Prostate gland (tissue), 2 donors: ENCODE results near the gene RSPH3. TPM values are rescaled to one million over a fixed set of nuclear protein-coding genes. Genes with fewer than 3 reads are reported as not detected.

Experiments
- DNase-seq: peaks from one replicate; pipeline ENCODE4 v3.0.0-alpha.2; 2019; ENCODE audit warnings: low spot score
- H3K27ac ChIP-seq, 2 donors: fragments of 200-600 bp; sonication (generic); 2 replicates each; pipeline ENCODE4 v1.5.1; 2017 to 2019
- H3K27me3 ChIP-seq: fragments of 200-600 bp; sonication (generic); replicated peaks from 2 replicates; pipeline ENCODE4 v1.5.1; 2019; ENCODE audit not compliant: insufficient read depth
- H3K36me3 ChIP-seq, 2 donors: fragments of 200-600 bp; sonication (generic); 1 replicate in 1 of 2; 2 replicates in 1 of 2; pipeline versions ENCODE4 v1.5.1 to v1.8.1; 2017 to 2019
- H3K4me1 ChIP-seq: fragments of 200-600 bp; sonication (generic); replicated peaks from 2 replicates; pipeline ENCODE4 v1.5.1; 2019
- H3K4me3 ChIP-seq, 2 donors: fragments of 200-600 bp; sonication (generic); 2 replicates each; pipeline ENCODE4 v1.5.1; 2017 to 2019
- H3K9me3 ChIP-seq: fragments of 200-600 bp; sonication (generic); 2 replicates; pipeline ENCODE4 v1.5.1; 2017
- POLR2A ChIP-seq: fragments of 450-650 bp; IDR thresholded peaks from one replicate; pipeline ENCODE4 v1.6.1; 2016; ENCODE audit warnings: antibody characterized with exemption, mild to moderate bottlenecking
- POLR2AphosphoS5 ChIP-seq: sonication (generic); formaldehyde crosslinking; IDR thresholded peaks from one replicate; pipeline ENCODE4 v1.6.1; 2017; ENCODE audit warnings: antibody characterized with exemption
- WGBS: methylation state at CpG from one replicate; pipeline ENCODE4 v1.1.5; 2018; 5-methylcytosine and 5-hydroxymethylcytosine counted together
- intact Hi-C: fragments of 100-400 bp; cut with DNase I; formaldehyde crosslinking; loops from one replicate; pipeline ENCODE4 v1.14.2; 2022
- total RNA-seq, 2 donors: library from RNA; depleted of rRNA; stranded (reverse); fragments of >200 nt; gene quantifications; one replicate each; pipeline ENCODE4 v1.1.0, GENCODE V29; 2016
- TF ChIP-seq, protein P1 (sequence below), 4 experiments: fragments of 200-600 bp in 2 of 4; fragments of 450-650 bp in 2 of 4; sonication (generic) in 2 of 4; IDR thresholded peaks; 1 replicate in 3 of 4; 2 replicates in 1 of 4; pipeline ENCODE4 v1.5.1; 2016 to 2019; ENCODE audit warnings: antibody characterized with exemption in 4 of 4, mild to moderate bottlenecking in 2 of 4, moderate library complexity in 2 of 4

The RSPH3 gene
- total RNA-seq, 2 donors from 2014 or later: 18.7 to 19.4 TPM

DNA sequence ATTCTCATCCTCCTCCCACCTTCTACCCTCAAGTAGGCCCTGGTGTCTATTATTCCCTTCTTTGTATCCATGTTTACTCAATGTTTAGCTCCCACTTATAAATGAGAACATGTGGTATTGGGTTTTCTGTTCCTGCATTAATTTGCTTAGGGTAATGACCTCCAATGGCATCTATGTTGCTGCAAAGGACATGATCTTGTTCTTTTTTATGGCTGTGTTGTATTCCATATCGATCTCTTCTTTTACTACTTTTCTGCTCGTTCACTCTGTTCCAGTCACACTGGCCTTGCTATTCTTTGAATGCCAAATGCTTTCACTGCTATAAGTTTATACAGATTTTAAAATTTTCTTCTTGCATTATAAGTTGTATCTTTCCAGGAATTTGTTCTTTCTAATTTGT lies 57.7 kb downstream of the RSPH3 start:
- TF ChIP-seq POLR2A (no peak), POLR2AphosphoS5 (no peak)
- TF ChIP-seq, protein P1, sequence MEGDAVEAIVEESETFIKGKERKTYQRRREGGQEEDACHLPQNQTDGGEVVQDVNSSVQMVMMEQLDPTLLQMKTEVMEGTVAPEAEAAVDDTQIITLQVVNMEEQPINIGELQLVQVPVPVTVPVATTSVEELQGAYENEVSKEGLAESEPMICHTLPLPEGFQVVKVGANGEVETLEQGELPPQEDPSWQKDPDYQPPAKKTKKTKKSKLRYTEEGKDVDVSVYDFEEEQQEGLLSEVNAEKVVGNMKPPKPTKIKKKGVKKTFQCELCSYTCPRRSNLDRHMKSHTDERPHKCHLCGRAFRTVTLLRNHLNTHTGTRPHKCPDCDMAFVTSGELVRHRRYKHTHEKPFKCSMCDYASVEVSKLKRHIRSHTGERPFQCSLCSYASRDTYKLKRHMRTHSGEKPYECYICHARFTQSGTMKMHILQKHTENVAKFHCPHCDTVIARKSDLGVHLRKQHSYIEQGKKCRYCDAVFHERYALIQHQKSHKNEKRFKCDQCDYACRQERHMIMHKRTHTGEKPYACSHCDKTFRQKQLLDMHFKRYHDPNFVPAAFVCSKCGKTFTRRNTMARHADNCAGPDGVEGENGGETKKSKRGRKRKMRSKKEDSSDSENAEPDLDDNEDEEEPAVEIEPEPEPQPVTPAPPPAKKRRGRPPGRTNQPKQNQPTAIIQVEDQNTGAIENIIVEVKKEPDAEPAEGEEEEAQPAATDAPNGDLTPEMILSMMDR (IDR thresholded peaks at IDR 0.05): no peak
- Histone ChIP-seq H3K27ac (no peak overlapping the region), H3K36me3 (no peaks in the 10 kb centered on the region), H3K27me3 (no peaks in the 10 kb centered on the region), H3K9me3 (no peaks in the 10 kb centered on the region), H3K4me1 (no peaks in the 10 kb centered on the region), H3K4me3 (no peak overlapping the region)
- intact Hi-C loops: no loop called here
- 97% methylated on average over 2 of the region's 2 CpGs for WGBS
- DNase-seq: no peak

DNA sequence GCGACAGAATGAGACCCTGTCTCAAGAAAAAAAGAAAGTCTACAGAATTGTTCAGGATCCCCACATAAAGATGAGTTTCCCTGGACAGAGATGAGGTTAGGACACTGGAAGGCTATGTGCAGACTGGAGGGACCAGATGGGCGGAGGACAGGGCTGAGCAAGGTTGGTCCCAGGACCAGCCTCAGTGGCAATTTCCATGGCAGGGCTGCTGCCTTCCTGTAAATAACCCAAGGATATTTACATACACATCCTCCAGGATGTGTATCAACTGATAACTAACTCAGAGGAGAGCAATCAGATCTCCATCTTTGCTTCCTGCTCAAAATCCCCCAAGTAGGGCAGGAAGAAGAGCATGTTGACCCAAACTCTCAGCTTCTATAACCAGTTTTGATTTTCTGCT lies 58.8 kb downstream of the RSPH3 start:
- Histone ChIP-seq H3K27ac (no peak overlapping the region), H3K9me3 (no peaks in the 10 kb centered on the region), H3K4me3 (no peak overlapping the region), H3K27me3 (no peaks in the 10 kb centered on the region), H3K36me3 (no peaks in the 10 kb centered on the region), H3K4me1 (no peaks in the 10 kb centered on the region)
- no peak for DNase-seq
- TF ChIP-seq, protein P1 (IDR thresholded peaks at IDR 0.05): no peak
- no peak for TF ChIP-seq POLR2A
- TF ChIP-seq POLR2AphosphoS5: no peak
- intact Hi-C loops: no loop called here
- 100% methylated on average over 2 of the region's 2 CpGs for WGBS

DNA sequence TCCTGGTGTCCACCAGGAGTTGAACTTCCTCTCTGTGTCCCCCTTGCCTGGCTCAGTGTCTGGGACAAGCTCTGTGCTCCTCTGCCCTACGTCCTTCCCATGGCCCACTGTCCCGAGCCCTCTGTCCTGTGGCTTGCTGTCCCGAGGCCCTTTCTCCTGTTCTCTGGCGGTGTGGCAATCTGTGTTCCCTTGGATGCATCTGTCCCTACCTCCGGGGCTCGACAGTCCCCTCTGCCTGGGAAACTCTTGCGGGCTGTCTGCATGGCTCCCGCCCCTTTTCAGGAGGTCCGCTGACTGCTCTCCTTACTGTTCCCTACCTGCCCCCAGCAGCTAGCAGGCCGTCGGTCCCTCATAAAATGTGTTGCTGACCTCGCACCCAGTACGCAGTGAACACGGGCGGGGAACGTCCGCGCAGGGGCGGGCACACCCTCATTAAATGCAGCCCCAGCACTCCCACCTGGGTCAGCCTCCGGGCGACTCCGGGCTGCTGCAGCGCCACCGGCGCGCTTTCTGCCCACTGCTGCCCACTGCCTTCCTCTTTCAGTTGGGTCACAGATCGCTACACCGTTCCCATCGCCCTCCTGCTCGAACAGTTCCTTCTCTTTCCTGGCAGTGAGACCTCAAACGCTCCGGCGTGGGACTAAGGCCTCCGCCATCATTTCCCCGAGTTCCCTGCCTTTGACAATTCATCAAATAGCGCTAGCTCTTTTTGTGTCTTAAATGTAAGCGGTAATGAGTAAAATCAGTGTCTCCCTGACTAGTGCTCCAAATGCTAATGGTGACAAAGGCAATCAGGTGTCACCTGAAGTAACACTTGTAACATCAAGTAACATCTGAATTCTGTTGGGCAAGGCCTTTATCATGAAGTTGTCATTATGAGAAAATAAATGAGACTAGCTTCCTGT lies 60.5 kb downstream of the RSPH3 start:
- Histone ChIP-seq H3K9me3 (no peaks in the 10 kb centered on the region), H3K4me3 (peak overlapping the region in 1 of 2 donors; percentile 16), H3K4me1 (no peaks in the 10 kb centered on the region), H3K27me3 (no peaks in the 10 kb centered on the region), H3K27ac (no peak overlapping the region), H3K36me3 (no peaks in the 10 kb centered on the region)
- TF ChIP-seq, protein P1 (IDR thresholded peaks at IDR 0.05): no peak
- no peak for TF ChIP-seq POLR2A
- no peak for TF ChIP-seq POLR2AphosphoS5
- DNase-seq: no peak
- intact Hi-C loops: no loop called here
- WGBS: 43% methylated on average over 37 of the region's 37 CpGs

DNA sequence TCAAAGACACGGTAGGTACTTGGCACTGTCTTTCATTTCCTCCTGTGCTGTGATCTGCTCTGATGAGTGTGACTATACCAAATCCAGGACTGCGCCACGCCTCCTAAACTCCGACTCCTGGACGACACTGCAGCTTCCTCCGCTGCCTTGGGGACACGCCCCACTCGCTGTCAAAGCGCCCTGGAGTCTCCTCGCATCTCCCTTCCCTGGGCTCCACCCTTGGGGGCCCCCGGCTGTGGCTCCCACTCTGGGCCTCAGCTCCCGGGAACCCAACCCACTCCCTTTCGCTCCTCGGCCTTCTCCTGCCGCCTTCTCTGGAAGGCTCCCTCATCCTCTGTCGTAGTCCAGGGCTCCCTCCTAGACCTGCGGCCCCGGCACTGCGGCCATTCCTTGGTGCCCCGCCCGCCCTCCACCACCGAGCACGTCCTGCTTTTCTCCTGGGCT lies 61.2 kb downstream of the RSPH3 start:
- H3K36me3 ChIP-seq: no peaks in the 10 kb centered on the region
- peak; percentile 28 for DNase-seq
- H3K9me3 ChIP-seq: no peaks in the 10 kb centered on the region
- H3K27me3 ChIP-seq: no peaks in the 10 kb centered on the region
- 23% methylated on average over 23 of the region's 23 CpGs for WGBS
- peak overlapping the region in 1 of 2 donors; percentile 16 for H3K4me3 ChIP-seq
- intact Hi-C loops: no loop called here
- TF ChIP-seq, protein P1 (IDR thresholded peaks at IDR 0.05): no peak
- TF ChIP-seq POLR2AphosphoS5: no peak
- TF ChIP-seq POLR2A: no peak
- H3K4me1 ChIP-seq: no peaks in the 10 kb centered on the region
- H3K27ac ChIP-seq: no peak overlapping the region

DNA sequence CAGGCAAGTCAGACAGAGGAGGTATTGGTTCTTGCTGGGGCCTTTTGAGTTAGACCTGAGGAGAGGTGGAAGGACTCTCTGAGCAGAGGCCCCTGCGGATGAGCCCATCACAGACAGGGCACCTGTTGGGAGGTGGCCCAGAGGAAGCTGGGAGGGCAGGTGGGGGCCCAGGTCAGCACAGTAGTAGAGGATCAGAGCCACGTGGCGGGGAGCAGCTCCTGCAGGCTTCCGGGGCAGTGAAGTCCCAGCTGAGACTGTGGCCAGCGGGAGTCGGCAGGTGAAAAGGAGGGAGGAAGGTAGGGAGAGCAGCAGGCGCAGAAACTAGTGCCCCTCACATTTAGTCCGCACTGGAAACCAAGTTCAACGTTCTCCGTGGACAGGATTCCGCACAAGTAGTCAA lies 61.8 kb downstream of the RSPH3 start:
- no peak overlapping the region for H3K27ac ChIP-seq
- DNase-seq: no peak
- H3K27me3 ChIP-seq: no peaks in the 10 kb centered on the region
- no peaks in the 10 kb centered on the region for H3K36me3 ChIP-seq
- intact Hi-C loops: no loop called here
- H3K9me3 ChIP-seq: no peaks in the 10 kb centered on the region
- WGBS: 90% methylated on average over 11 of the region's 11 CpGs
- no peak overlapping the region for H3K4me3 ChIP-seq
- no peaks in the 10 kb centered on the region for H3K4me1 ChIP-seq
- TF ChIP-seq, protein P1 (IDR thresholded peaks at IDR 0.05): no peak
- TF ChIP-seq POLR2A (no peak), POLR2AphosphoS5 (no peak)
